HG02870 (cell line): ENCODE results near the gene ASAP2.

ENCODE experiments used
- ATAC-seq: cut with Tn5 transposase; IDR thresholded peaks from one replicate; pipeline ENCODE4 v1.9.1; 2021; ENCODE audit warnings: mild to moderate bottlenecking, moderate library complexity; ENCODE audit not compliant: unreplicated experiment

The ASAP2 gene

DNA sequence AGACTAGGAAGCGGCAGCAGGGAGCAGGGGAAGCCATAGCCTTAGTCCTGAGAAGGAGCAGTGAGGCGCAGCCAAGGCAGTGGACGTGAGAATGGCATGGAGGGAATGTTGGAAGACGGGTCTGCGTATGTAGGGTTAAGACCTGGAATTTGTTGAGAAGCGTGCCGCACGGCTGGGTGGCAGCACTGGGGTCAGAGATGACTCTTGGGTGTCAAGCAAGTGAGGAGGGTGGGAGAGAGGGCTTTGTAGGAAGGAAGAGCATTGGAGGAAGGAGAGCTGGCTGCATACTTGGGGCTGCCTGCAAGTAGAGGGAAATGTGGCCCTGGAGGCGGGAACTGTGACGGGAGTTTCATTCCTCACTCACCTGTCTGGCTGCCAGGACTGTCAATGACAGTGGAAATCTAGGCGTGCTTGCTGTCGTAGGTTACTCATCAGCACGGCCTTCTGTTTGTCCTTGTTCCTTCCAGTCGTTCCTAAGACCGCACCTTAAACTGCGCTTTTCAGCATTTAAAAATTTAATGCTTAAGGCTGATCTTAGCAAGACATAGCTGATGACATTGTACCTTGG lies 108.8 kb downstream of the ASAP2 start:
- no peak for ATAC-seq

DNA sequence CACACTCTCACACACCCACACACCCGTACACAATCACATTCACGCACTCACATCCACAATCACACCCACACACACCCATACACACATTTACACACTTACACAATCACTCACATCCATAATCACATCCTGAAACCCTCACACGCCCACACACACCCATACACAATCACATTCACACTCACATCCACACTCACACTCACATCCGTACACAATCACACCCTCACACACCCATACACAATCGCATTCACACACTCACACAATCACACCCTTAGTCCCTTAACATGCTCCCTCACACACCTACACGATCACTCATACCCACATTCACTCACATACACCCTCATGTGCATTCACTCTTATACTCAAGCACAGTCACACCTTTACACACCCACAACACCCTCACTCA lies 110.9 kb downstream of the ASAP2 start:
- no peak for ATAC-seq

DNA sequence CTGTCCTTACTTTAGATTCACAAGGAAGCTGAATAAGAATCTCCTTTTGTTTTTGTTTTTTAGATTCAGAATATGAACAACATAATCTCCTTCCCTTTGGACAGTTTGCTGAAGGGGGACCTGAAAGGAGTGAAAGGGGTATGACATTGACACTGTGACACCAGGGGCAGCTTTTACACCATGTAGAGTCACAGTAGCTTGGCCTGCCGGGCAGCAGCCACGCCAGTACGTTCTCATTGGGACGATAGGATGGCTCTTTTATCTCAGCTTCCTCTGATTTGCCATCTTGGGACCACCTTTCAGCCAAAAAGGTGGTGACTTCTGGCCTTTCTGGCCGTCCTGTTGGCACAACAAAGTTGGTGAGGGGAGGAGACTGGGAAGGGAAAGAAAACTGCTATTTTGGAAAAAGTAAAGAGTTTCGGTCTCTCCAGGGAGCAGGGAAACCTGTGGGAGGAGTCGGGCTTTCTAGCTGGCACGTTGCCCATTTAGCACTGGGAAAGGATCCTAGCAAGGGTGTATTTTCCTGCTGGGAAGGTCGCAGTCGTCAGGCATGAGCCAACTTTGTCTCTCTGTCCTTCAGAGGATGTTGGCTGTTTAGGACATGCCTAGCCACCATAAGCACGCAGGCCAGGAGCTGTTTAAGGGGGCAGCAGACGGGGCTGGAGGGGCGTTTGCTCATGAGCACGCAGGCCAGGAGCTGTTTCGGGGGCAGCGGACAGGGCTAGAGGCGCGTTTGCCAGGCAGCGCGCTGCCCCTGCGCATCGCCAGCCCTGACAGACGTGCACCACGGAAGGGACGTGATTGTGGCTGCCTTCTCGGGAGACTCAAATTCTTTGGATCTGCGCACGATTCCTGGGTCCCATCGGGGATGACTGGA lies 112.1 kb downstream of the ASAP2 start:
- ATAC-seq = no peak

DNA sequence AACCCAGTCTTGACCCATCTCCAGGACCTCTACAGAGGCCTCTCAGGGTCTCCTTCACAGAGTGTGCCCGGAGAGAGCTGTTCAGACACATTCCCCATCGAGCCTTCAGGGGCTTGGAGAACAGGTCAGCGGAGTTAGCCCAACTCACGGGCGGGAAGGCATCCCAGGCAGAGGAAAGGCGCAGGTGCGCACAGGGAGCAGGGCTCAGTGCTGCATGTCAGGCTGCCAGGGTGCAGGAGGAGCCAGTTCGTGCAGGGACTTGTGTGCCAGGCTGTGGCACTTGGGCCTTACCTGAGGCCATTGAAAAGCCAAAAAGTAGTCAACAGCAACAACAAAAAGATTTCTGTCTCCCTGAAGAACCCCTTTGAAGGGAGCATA lies 112.7 kb downstream of the ASAP2 start:
- no peak for ATAC-seq

DNA sequence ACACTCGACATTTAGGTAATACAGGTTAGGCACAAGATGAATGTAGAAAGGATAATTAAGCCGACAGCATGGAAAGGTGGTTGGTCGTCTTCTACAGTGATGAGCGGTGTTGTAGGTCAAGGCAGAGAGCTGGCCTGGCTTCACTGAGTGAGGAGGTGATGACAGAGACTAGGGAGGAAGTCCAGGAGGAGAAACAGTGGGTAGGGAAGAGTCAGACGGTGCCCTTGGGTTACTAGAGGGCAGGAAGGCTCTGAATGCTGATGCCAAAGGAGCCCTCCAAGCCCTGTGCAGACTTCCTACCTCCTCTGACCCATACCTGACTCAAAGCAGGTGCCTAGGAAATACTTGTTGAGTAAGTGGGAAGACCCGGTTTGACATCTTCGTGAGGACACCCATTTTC lies 116.0 kb downstream of the ASAP2 start:
- no peak for ATAC-seq

DNA sequence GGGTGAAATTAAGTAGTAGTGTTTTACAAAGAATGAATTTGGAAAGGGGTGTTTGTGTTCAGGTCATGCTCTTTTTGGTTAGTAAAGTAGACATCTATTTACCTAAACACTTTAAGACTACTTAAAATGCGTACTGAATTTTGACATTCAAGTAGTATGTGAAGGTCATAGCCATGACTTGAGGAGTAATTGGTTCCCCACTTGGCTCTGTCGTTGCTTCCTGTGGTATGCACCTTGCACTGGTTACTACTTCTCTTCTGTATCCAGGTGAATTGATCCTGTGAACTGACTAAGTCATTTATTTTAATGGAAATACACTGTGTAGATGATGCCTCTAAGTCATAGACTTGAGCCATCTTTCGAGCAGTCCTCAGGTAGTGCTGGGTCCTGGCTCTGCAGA lies 118.8 kb downstream of the ASAP2 start:
- ATAC-seq = no peak

DNA sequence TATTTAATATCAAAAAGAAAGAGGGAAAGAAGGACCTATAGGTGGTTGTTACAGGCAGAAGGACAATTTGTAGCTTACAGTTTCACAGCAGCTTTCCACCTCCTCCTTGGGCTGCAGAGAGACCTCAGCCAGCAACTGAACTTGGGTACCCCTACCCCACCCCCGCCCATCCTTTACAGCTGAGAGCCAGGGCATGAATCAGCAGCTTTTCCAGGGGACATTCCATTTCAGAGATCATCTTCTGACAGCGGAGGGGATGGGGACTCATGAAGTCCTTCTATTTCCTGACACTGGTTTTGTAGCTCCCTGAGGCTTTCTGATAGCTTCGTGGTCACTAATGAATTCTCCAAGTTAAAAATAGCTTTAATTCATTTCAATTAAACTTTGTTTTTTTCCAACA lies 120.4 kb downstream of the ASAP2 start:
- no peak for ATAC-seq

DNA sequence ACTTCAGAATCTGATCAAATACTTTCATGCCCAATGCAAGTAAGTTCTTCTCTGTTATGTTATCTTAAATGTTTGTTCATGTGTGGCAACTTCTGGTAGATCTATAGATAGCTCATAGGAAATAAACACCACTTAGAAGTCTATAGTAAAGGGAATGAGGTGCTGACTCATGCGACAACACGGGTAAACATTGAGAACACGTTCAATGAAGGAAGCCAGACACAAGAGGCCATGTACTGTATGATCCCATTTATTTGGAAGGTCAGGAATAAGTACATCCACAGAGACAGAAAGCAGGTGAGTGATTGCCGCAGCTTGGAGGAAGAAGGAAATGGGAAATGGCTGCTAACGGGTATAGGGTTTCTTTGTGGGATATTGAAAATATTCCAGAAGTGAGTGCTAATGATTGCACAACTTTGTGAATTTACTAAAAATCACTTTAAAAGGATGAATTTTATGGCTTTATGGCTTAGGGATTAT lies 121.3 kb downstream of the ASAP2 start:
- ATAC-seq = no peak

DNA sequence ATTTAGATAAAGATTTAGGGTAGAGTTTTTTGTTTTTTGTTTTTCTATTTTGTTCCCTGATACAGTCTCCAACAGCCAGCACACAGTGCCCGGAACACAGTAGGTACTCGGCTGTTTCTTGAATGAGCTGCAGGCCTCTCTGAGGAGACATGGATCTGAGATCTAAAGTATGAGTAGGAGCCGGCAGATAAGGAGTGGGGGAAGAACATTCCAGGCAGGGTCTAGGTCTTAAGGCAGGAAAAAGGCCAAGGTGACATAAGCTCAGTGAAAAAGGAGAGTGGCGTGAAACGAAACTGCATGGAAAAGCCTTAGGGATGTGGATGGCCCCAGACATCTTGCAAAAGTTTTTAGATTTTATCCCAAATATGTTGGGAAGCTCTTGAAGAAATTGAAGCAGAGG lies 122.3 kb downstream of the ASAP2 start:
- ATAC-seq = no peak

DNA sequence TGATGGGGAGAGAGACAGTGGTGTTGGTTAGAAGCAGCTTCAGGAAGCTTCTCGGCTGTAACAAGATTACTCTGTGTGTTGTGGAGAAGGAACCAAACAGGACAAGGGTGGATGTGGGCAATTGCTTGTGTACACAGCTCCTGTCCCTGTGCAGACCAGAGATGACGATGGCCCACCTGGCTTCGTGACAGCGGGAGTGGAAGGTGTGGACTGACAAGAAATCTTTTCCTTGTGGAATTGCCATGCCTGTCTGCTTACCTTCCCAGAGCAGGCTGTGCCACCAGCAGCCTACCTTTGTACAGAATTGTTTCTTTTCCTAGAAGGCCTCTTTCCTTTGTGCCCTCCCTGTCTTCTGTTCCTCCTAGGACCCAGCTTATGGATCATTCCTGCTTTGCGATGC lies 122.9 kb downstream of the ASAP2 start:
- no peak for ATAC-seq

DNA sequence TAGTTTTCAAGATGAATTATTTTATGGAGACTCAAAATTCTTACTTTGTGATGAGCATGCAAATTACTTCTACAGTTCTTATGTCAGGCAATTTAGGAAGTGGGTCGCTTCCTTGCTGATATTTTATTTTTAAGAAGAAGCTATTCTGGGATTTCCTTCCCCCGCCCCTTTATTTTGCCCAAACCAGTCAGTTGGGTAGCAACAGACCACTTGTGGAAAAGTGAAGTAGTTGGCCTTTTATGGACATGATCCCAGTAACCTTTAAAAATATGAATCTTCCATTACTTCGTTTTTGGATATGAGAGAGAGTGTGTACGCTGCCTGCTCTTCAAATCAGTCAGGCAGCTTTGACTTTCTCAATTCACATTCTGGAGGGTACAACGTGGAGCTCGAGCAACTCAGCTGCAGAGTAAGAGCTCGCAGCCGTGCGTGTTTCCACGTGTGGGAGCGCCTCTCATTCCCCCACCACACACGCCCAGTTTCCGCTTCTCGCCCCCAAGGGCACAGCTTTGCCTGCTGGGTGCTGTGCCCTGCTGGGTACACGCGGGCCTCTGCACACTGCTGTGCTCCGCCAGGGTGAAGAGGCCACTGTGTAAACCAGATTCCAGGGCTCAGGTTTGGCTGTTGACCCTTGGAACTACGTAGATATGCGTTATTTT lies 124.1 kb downstream of the ASAP2 start:
- ATAC-seq = no peak

DNA sequence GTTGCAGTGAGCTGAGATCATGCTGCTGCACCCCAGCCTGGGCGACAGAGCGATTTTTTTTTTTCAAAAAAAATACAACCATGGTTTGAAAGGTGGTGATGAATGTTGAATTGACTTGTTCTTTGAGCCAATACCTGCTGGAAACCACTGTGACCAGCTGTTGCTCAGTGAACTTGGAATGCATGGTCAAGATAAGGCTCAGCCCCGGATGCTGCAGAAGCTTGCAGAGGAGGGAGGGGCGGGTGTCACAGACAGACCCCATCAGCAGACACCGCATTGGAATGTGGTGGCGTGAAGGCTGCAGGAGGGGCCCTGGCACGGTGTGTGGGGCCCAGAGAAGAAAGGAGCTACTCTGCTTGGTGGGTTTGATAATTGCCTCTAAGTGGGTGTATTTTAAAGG lies 125.1 kb downstream of the ASAP2 start:
- no peak for ATAC-seq

DNA sequence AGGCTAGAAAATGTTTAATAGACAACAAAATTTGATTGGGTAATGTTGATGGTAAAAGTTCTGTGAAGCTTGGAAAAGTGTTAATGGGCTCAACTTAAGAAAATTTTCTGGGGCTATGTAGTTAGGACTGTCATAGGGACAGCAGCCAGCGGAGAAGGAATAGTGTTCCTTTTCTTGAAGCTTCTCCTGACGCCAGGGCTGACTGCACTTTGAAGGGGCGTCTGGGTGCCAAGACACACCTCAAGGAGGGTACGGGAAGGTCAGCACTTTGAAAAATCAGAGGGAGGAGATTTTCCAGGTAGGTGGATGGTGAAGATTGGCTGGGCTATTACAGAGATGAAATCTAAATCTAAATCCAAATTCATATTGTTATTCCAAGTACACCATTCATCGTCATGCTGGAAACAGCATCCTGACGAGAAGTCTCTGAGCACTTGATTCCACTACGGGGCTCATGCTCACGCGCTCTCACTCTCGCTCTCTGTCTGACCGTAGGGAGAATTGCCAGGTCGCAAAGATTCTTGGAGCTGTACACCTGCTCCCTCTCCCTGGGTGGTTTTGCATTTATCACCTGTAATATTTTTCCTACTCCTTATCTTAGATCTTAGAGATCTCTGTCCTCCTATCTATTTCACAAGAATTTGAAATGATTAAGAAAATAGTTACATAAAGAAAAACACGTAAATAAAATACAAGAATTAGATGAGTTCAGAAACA lies 125.7 kb downstream of the ASAP2 start:
- no peak for ATAC-seq

DNA sequence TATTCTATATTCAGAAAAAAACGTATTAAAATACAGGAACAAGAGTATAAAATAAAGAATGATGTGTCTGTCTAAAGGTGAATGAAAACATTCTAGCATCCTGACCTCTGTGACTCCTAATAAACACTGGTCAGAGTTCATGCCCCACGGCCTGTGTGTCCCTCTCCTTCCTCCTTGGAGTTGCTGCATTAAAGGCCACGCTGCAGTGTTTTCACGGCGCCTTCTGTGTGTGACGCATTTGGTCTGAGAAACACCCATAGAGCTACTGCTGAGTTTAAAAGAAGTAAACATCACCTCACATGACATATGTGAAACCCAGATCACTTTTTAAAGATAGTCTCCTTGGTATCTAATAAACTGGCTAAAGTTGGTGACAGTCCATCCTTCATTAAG lies 126.2 kb downstream of the ASAP2 start:
- no peak for ATAC-seq

DNA sequence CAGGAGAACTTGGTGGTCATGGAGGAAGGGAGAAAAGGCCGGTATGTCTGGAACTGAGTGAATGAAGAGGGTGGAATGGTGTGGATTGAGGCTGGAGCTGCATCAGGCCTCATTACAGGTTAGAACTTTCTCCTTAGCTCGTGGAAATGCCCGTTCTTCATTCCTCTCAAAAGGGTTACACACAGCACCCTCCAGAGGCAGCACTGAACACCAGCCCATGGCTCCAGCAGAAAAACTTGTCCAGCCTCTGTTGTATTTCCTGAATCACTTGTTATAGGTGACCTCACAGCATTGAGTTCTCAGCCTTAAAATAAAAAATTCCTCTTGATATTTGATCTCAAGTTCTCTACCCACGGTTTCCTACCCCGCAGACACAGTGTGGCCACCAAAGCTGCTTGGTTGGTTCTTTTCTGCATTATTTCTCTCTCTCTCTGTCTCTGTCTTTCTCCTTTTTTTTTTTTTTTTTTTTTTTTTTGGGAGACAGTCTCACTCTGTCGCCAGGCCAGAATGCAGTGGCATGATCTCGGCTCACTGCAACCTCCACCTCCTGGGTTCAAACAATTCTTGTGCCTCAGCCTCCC lies 127.1 kb downstream of the ASAP2 start:
- ATAC-seq = no peak

DNA sequence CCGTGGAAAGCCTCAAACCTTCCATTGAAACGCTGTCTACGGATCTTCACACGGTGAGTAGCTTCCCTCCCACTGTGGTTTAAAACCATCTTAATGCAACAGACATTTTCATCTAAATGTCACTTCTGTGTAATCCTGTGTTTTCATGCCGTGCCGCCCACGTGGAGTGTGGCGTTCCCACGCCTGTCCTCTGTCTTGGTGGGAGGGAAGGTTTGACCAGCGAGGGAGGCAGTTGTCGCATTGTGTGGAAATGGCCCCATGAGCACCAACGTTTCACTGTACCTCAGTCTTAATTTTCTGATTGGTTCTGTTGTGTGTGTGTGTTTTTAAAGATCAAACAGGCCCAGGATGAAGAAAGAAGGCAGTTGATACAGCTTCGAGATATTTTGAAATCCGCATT lies 128.1 kb downstream of the ASAP2 start:
- ATAC-seq = no peak

DNA sequence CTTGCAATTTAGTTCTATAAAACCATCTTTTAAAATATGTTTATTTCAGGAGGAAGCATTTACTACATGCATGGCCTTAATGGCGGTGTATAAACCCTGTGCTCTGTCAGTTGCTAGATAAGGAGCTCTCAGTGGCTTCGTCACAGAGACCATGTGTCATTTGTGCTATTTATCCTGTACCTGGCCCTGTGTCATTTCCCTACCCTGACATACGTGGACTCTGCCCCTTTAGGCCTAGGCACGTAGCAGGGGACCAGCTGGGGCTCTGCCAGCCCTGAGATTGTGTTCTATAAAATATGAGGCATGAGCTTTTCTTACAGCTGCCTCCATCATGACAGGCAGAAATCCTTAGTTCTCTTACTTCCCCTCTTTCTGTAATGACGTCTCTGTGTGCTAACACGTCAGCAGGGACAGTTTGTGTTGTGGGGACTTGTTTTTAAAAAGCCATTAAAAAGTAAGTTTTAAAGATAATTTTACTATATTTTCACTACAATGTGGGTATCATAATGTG lies 128.8 kb downstream of the ASAP2 start:
- ATAC-seq = no peak

DNA sequence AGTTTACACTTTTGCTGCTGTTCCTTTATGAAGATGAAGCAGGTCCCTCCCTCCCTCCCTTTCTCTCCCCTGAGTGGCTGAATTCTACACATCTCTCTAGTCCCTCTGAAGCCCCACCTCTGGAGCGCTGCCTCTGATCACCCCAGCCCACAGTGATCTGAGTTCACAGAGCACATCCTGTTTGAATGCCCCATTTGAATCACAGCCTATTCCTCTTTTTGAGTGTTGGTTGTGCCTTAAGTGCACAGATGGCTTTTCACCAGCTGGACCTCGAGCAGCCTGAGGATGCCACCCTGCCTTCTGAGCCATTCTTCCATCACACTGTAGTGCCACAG lies 129.6 kb downstream of the ASAP2 start:
- ATAC-seq = peak; percentile 90

DNA sequence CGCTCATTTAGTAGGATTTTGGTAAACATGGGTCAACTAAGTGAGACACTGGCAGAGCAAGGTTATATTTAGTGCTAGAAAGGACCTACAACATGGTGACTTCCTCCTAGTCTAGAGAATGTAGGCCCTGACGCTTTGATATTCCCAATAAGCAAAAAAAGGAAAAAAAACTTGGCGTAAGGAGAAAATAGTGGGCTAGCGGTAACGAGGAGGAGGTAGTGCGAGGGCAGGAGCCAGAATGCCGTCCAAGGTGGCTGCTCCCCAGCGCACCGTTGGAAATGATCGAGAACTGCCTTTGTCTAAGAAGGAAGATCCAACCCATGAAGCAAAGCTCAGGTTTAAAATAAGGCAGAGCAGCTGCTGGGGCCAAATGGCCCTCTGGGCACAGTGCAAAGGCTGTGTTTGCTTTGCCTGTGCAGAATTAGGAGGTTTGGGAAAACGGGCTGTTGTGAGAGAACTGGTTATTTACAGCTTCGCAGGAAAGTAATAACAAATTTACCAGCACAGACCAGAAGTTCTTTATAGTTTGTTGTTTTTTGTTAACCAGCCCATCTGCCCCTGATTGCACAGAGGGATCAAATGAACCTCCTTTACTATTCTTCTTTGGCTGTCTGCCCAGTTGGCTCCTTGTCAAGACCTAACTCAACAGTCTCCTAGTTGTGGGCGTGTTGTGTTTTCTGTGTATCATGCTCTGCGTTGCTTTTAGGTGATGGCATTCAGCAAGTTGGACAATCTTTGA lies 130.1 kb downstream of the ASAP2 start:
- no peak for ATAC-seq

DNA sequence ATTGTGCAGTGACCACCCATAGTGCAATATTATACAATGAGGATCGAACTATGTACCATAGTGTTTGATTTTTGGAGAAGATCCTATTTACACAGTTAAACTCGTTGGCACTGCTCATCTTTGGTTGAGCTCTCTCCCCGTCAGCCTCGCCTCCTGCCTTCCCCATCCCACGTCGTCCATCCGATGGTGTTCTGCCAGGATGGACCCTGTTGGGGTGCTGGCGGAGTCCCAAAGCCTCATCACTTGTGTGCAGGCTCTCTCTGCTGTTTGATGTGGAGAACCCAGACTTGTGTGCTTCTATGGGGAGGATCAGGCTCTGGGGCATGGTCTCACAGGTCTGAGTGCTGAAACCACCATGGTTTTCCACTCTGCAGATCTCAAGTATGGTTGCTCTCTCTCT lies 131.3 kb downstream of the ASAP2 start:
- ATAC-seq = no peak
